Colonic mucosa (tissue), 4 donors: Measurements from ENCODE around the gene CDH15. TPM values are rescaled to one million over a fixed set of nuclear protein-coding genes. Genes with fewer than 3 reads are reported as not detected.

Source experiments
- DNase-seq: peaks from one replicate; pipeline ENCODE4 v3.0.0-alpha.2; 2020
- H3K27ac ChIP-seq: fragments of 200-600 bp; one replicate; pipeline ENCODE4 v1.8.0; 2021
- H3K27me3 ChIP-seq: fragments of 200-600 bp; one replicate; pipeline ENCODE4 v1.8.0; 2021
- H3K36me3 ChIP-seq: fragments of 200-600 bp; one replicate; pipeline ENCODE4 v1.8.0; 2021
- H3K4me1 ChIP-seq: fragments of 200-600 bp; one replicate; pipeline ENCODE4 v1.8.0; 2021; ENCODE audit warnings: mild to moderate bottlenecking
- H3K4me3 ChIP-seq: fragments of 200-600 bp; one replicate; pipeline ENCODE4 v1.8.0; 2021
- H3K9ac ChIP-seq, 2 donors: one replicate each; pipeline ENCODE4 v1.7.0; 2013; ENCODE audit warnings: control low read depth in 2 of 2, low read depth in 2 of 2, low read length in 2 of 2
- H3K9me3 ChIP-seq: fragments of 200-600 bp; one replicate; pipeline ENCODE4 v1.8.0; 2021
- CTCF ChIP-seq: fragments of 200-600 bp; IDR thresholded peaks from one replicate; pipeline ENCODE4 v1.8.0; 2022; ENCODE audit warnings: antibody characterized with exemption, mild to moderate bottlenecking
- intact Hi-C: fragments of 100-400 bp; cut with DNase I; formaldehyde crosslinking; loops from one replicate; pipeline ENCODE4 v1.14.1; 2022
- total RNA-seq, 2 donors: library from RNA; stranded (reverse); fragmentation: NEBNext Ultra II Directional in 1 of 2; extraction: Animal tissue kit (Norgen Biotek cat#: 25700) in 1 of 2; gene quantifications; one replicate each; pipeline ENCODE4 v1.2.1, GENCODE V29; 2021
- donor health status: healthy.
- donor health status: DM: no; HTN: no; CAD: no.
- donor health status: DM: no; HTN: no; CAD: no.

The CDH15 gene
- not detected for total RNA-seq

- Histone ChIP-seq H3K36me3 (no peaks in the 10 kb centered on the region), H3K4me1 (peaks cover 8% of the 10 kb centered on the region), H3K27me3 (peaks cover 24% of the 10 kb centered on the region), H3K9me3 (no peaks in the 10 kb centered on the region), H3K9ac (peak within 1 kb of the TSS in 1 of 2 donors; percentile 26), H3K27ac (no peak within 1 kb of the TSS), H3K4me3 (peak within 1 kb of the TSS; percentile 20)
- intact Hi-C loops: no loop called here
- no peak for TF ChIP-seq CTCF
- DNase-seq: peak; percentile 97
Observed at GRCh38 chr16:89171216-89172170, at the start of gene CDH15. TSS of gene CDH15 (plus strand) at chr16:89171748. CDS start at chr16:89171832, 84 bp downstream.

GRCh38 chr16:89122322-89122851, 49.2 kb upstream of the CDH15 start:
- H3K9ac ChIP-seq: peak overlapping the region in 1 of 2 donors; percentile 36
- H3K4me3 ChIP-seq: no peak overlapping the region
- H3K36me3 ChIP-seq: peaks cover 8% of the 10 kb centered on the region
- peak; percentile 84 for DNase-seq
- no peaks in the 10 kb centered on the region for H3K9me3 ChIP-seq
- H3K27ac ChIP-seq: peak overlapping the region; percentile 27
- intact Hi-C loops: no loop called here
- no peak for TF ChIP-seq CTCF
- H3K27me3 ChIP-seq: no peaks in the 10 kb centered on the region
- H3K4me1 ChIP-seq: no peaks in the 10 kb centered on the region

GRCh38 chr16:89123001-89123830, 48.3 kb upstream of the CDH15 start:
- Histone ChIP-seq H3K27ac (peak overlapping the region; percentile 27), H3K9me3 (no peaks in the 10 kb centered on the region), H3K36me3 (peaks cover 8% of the 10 kb centered on the region), H3K4me1 (no peaks in the 10 kb centered on the region), H3K9ac (peak overlapping the region; percentile 35 to 36), H3K27me3 (no peaks in the 10 kb centered on the region), H3K4me3 (no peak overlapping the region)
- no peak for TF ChIP-seq CTCF
- DNase-seq: no peak
- intact Hi-C loops: no loop called here

GRCh38 chr16:89123831-89124100, 47.8 kb upstream of the CDH15 start:
- intact Hi-C loops: no loop called here
- no peak overlapping the region for H3K4me3 ChIP-seq
- H3K36me3 ChIP-seq: peaks cover 8% of the 10 kb centered on the region
- DNase-seq: no peak
- H3K9me3 ChIP-seq: no peaks in the 10 kb centered on the region
- no peaks in the 10 kb centered on the region for H3K27me3 ChIP-seq
- no peaks in the 10 kb centered on the region for H3K4me1 ChIP-seq
- no peak overlapping the region for H3K9ac ChIP-seq
- H3K27ac ChIP-seq: no peak overlapping the region
- TF ChIP-seq CTCF: no peak

- no peak for DNase-seq
- Histone ChIP-seq H3K9ac (no peak overlapping the region), H3K4me3 (no peak overlapping the region), H3K4me1 (no peaks in the 10 kb centered on the region), H3K27me3 (no peaks in the 10 kb centered on the region), H3K9me3 (no peaks in the 10 kb centered on the region), H3K36me3 (peaks cover 10% of the 10 kb centered on the region), H3K27ac (no peak overlapping the region)
- TF ChIP-seq CTCF: no peak
- intact Hi-C loops: no loop called here
Observed at GRCh38 chr16:89129378-89129777, 42.2 kb upstream of the CDH15 start.
